Measurements from ENCODE around the gene SAMD14. TPM values are rescaled to one million over a fixed set of nuclear protein-coding genes. Genes with fewer than 3 reads are reported as not detected.
A peak's percentile ranks its signal among the peaks of the same experiment; 100 is the strongest.

The SAMD14 gene
- total RNA-seq, 1 donor from 2014 or later: 27.6 TPM

GRCh38 chr17:50088952-50089825 lies 40.8 kb downstream of the SAMD14 start:
- H3K9me3 Mint-ChIP-seq (ENCODE audit: low read depth): no peaks in the 10 kb centered on the region
- no peak for TF ChIP-seq CTCF (IDR thresholded peaks at IDR 0.05)
- no peak overlapping the region for H3K4me3 Mint-ChIP-seq (ENCODE audit: unreplicated experiment)
- peaks cover 26% of the 10 kb centered on the region for H3K36me3 Mint-ChIP-seq (ENCODE audit: low read depth)
- H3K27me3 Mint-ChIP-seq (ENCODE audit: low read depth): no peaks in the 10 kb centered on the region
- H3K27ac Mint-ChIP-seq (ENCODE audit: unreplicated experiment): no peak overlapping the region
- peaks cover 6% of the 10 kb centered on the region for H3K4me1 Mint-ChIP-seq (ENCODE audit: low read depth)
- DNase-seq (ENCODE audit: low spot score): no peak

- Mint-ChIP-seq H3K4me1 (ENCODE audit: low read depth) (no peaks in the 10 kb centered on the region), H3K36me3 (ENCODE audit: low read depth) (peaks cover 28% of the 10 kb centered on the region), H3K4me3 (ENCODE audit: unreplicated experiment) (no peak overlapping the region), H3K9me3 (ENCODE audit: low read depth) (no peaks in the 10 kb centered on the region), H3K27me3 (ENCODE audit: low read depth) (no peaks in the 10 kb centered on the region), H3K27ac (ENCODE audit: unreplicated experiment) (no peak overlapping the region)
- no peak for TF ChIP-seq CTCF (IDR thresholded peaks at IDR 0.05)
- no peak for DNase-seq (ENCODE audit: low spot score)
Observed at GRCh38 chr17:50087912-50088405, 42.0 kb downstream of the SAMD14 start.

- TF ChIP-seq CTCF (IDR thresholded peaks at IDR 0.05): peak; percentile 99
- no peaks in the 10 kb centered on the region for H3K27me3 Mint-ChIP-seq (ENCODE audit: low read depth)
- no peak overlapping the region for H3K27ac Mint-ChIP-seq (ENCODE audit: unreplicated experiment)
- H3K4me1 Mint-ChIP-seq (ENCODE audit: low read depth): no peaks in the 10 kb centered on the region
- peaks cover 34% of the 10 kb centered on the region for H3K36me3 Mint-ChIP-seq (ENCODE audit: low read depth)
- DNase-seq (ENCODE audit: low spot score): no peak
- H3K4me3 Mint-ChIP-seq (ENCODE audit: unreplicated experiment): no peak overlapping the region
- no peaks in the 10 kb centered on the region for H3K9me3 Mint-ChIP-seq (ENCODE audit: low read depth)
Observed at GRCh38 chr17:50087246-50087911, 42.6 kb downstream of the SAMD14 start.

GRCh38 chr17:50081757-50082156 lies 48.2 kb downstream of the SAMD14 start:
- H3K27ac Mint-ChIP-seq (ENCODE audit: unreplicated experiment): peak overlapping the region; percentile 46
- H3K36me3 Mint-ChIP-seq (ENCODE audit: low read depth): peaks cover 50% of the 10 kb centered on the region
- H3K9me3 Mint-ChIP-seq (ENCODE audit: low read depth): no peaks in the 10 kb centered on the region
- peaks cover 14% of the 10 kb centered on the region for H3K4me1 Mint-ChIP-seq (ENCODE audit: low read depth)
- H3K4me3 Mint-ChIP-seq (ENCODE audit: unreplicated experiment): no peak overlapping the region
- TF ChIP-seq CTCF (IDR thresholded peaks at IDR 0.05): no peak
- no peaks in the 10 kb centered on the region for H3K27me3 Mint-ChIP-seq (ENCODE audit: low read depth)
- DNase-seq (ENCODE audit: low spot score): no peak

GRCh38 chr17:50080827-50081226 lies 49.1 kb downstream of the SAMD14 start:
- H3K36me3 Mint-ChIP-seq (ENCODE audit: low read depth): peaks cover 50% of the 10 kb centered on the region
- TF ChIP-seq CTCF (IDR thresholded peaks at IDR 0.05): no peak
- H3K9me3 Mint-ChIP-seq (ENCODE audit: low read depth): no peaks in the 10 kb centered on the region
- no peak overlapping the region for H3K4me3 Mint-ChIP-seq (ENCODE audit: unreplicated experiment)
- H3K4me1 Mint-ChIP-seq (ENCODE audit: low read depth): peaks cover 14% of the 10 kb centered on the region
- DNase-seq (ENCODE audit: low spot score): no peak
- no peak overlapping the region for H3K27ac Mint-ChIP-seq (ENCODE audit: unreplicated experiment)
- no peaks in the 10 kb centered on the region for H3K27me3 Mint-ChIP-seq (ENCODE audit: low read depth)

Data from chondrocyte (in vitro differentiated cells).